Endodermal cell (in vitro differentiated cells): Measurements from ENCODE around the gene XYLT1. TPM values are rescaled to one million over a fixed set of nuclear protein-coding genes. Genes with fewer than 3 reads are reported as not detected.
"Not testable (repeated sequence)": the region's sequence is repeated elsewhere in the genome, so short reads cannot be mapped to it uniquely, and the experiment has no call there.

Source experiments
- DNase-seq: peaks from one replicate; pipeline ENCODE4 v3.0.0-alpha.2; 2017
- H3K27ac ChIP-seq: 2 replicates; pipeline ENCODE4 v1.5.1; 2013; ENCODE audit warnings: mild to moderate bottlenecking, low read depth, low read length, moderate library complexity
- H3K27me3 ChIP-seq: 2 replicates; pipeline ENCODE4 v1.6.1; 2013; ENCODE audit warnings: mild to moderate bottlenecking, low read length, moderate library complexity; ENCODE audit not compliant: insufficient read depth, control insufficient read depth, poor library complexity, severe bottlenecking
- H3K36me3 ChIP-seq: 2 replicates; pipeline ENCODE4 v1.7.0; 2013; ENCODE audit warnings: mild to moderate bottlenecking, low read length, moderate library complexity; ENCODE audit not compliant: control insufficient read depth, insufficient read depth
- H3K4me1 ChIP-seq: one replicate; pipeline ENCODE4 v1.7.0; 2013; ENCODE audit warnings: low read length; ENCODE audit not compliant: control insufficient read depth, insufficient read depth
- H3K4me3 ChIP-seq: 2 replicates; pipeline ENCODE4 v1.5.1; 2013; ENCODE audit warnings: mild to moderate bottlenecking, low read length, moderate library complexity
- H3K9ac ChIP-seq: 2 replicates; pipeline ENCODE4 v1.6.1; 2013; ENCODE audit warnings: mild to moderate bottlenecking, low read length, moderate library complexity; ENCODE audit not compliant: poor library complexity, severe bottlenecking; ENCODE audit errors: extremely low read depth
- H3K9me3 ChIP-seq: 2 replicates; pipeline ENCODE4 v1.6.1; 2013; ENCODE audit warnings: mild to moderate bottlenecking, low read length, moderate library complexity; ENCODE audit not compliant: control insufficient read depth
- H3K27ac Mint-ChIP-seq: 2 replicates; pipeline ENCODE4 v1.8.0; 2020; ENCODE audit warnings: mixed read lengths
- H3K27me3 Mint-ChIP-seq: 2 replicates; pipeline ENCODE4 v1.8.0; 2021; ENCODE audit warnings: mild to moderate bottlenecking, mixed read lengths; ENCODE audit not compliant: insufficient read depth
- H3K36me3 Mint-ChIP-seq: 2 replicates; pipeline ENCODE4 v1.8.0; 2020; ENCODE audit warnings: low read depth, mixed read lengths
- H3K4me1 Mint-ChIP-seq: 2 replicates; pipeline ENCODE4 v1.8.0; 2020; ENCODE audit warnings: mixed read lengths
- H3K4me3 Mint-ChIP-seq: 2 replicates; pipeline ENCODE4 v1.8.0; 2020; ENCODE audit warnings: mild to moderate bottlenecking, moderate library complexity, mixed read lengths
- H3K9me3 Mint-ChIP-seq: 2 replicates; pipeline ENCODE4 v1.8.0; 2020; ENCODE audit warnings: mild to moderate bottlenecking, mixed read lengths
- WGBS, 2 experiments: methylation state at CpG; one replicate each; pipeline versions ENCODE4 v1.1.5 to v1.1.7; 2013; ENCODE audit warnings: missing lambda C conversion rate in 2 of 2, mixed read lengths in 1 of 2; ENCODE audit not compliant: insufficient coverage in 1 of 2, insufficient read length in 1 of 2; 5-methylcytosine and 5-hydroxymethylcytosine counted together
- total RNA-seq, 2 donors: library from RNA; stranded (reverse); fragmentation: NEBNext Ultra II Directional in 1 of 2; extraction: Animal tissue kit (Norgen Biotek cat#: 25700) in 1 of 2; gene quantifications; 2 replicates in 1 of 2; 3 replicates in 1 of 2; pipeline ENCODE4 v1.2.1, GENCODE V29; 2021
- TF ChIP-seq, protein P1 (sequence below): fragments of 200-600 bp; sonication (generic); conservative IDR thresholded peaks from 2 replicates; pipeline ENCODE4 v1.5.0; 2021; ENCODE audit warnings: antibody characterized with exemption, mild to moderate bottlenecking

The XYLT1 gene
- total RNA-seq, 2 donors from 2014 or later = 26.8 to 28.5 TPM

DNA sequence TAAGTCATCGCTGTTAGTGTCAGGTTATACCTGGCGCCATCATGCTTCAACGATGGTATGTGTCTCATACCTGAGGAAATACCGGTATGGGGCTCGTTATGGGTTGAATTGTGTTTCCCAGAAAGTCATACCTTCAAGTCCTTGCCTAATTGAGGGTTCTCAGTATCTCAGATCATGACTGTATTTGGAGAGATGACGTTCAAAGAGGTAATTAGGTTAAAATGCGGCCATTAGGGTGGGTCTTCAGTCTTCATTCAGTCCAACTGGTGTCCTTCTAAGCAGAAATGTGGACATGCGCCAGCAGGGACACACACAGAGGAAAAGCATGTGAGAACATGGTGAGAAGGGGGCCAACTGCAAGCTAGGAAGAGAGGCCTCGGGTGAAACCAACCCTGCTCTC is 37.5 kb upstream of the XYLT1 start:
- Histone ChIP-seq H3K27ac (no peak overlapping the region), H3K4me1 (no peaks in the 10 kb centered on the region), H3K27me3 (no peaks in the 10 kb centered on the region), H3K4me3 (no peak overlapping the region), H3K9me3 (peaks cover 28% of the 10 kb centered on the region), H3K36me3 (no peaks in the 10 kb centered on the region), H3K9ac (no peak overlapping the region)
- TF ChIP-seq, protein P1, sequence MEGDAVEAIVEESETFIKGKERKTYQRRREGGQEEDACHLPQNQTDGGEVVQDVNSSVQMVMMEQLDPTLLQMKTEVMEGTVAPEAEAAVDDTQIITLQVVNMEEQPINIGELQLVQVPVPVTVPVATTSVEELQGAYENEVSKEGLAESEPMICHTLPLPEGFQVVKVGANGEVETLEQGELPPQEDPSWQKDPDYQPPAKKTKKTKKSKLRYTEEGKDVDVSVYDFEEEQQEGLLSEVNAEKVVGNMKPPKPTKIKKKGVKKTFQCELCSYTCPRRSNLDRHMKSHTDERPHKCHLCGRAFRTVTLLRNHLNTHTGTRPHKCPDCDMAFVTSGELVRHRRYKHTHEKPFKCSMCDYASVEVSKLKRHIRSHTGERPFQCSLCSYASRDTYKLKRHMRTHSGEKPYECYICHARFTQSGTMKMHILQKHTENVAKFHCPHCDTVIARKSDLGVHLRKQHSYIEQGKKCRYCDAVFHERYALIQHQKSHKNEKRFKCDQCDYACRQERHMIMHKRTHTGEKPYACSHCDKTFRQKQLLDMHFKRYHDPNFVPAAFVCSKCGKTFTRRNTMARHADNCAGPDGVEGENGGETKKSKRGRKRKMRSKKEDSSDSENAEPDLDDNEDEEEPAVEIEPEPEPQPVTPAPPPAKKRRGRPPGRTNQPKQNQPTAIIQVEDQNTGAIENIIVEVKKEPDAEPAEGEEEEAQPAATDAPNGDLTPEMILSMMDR = no peak
- Mint-ChIP-seq H3K27me3 (peaks cover 3% of the 10 kb centered on the region), H3K4me1 (no peaks in the 10 kb centered on the region), H3K4me3 (no peak overlapping the region), H3K9me3 (peaks cover 46% of the 10 kb centered on the region), H3K36me3 (peaks cover 3% of the 10 kb centered on the region), H3K27ac (no peak overlapping the region)
- DNase-seq = no peak
- WGBS, 2 experiments = 96% methylated on average over 8 to 9 of the region's 9 CpGs

- H3K27ac Mint-ChIP-seq, H3K4me3 ChIP-seq, H3K4me1 Mint-ChIP-seq, H3K36me3 ChIP-seq, H3K27me3 ChIP-seq, H3K4me3 Mint-ChIP-seq, H3K4me1 ChIP-seq, H3K27ac ChIP-seq, DNase-seq, H3K27me3 Mint-ChIP-seq, H3K9ac ChIP-seq, H3K36me3 Mint-ChIP-seq: not testable (repeated sequence)
- 77 to 80% methylated on average over 5 to 8 of the region's 8 CpGs for WGBS, 2 experiments
- H3K9me3 ChIP-seq = peaks cover 28% of the 10 kb centered on the region
- H3K9me3 Mint-ChIP-seq = peaks cover 48% of the 10 kb centered on the region
These were observed 36.8 kb upstream of the XYLT1 start for GRCh38 chr16:17507516-17507915.

GRCh38 chr16:17505828-17506227 is 35.1 kb upstream of the XYLT1 start:
- 95% methylated on average over 15 of the region's 26 CpGs; no CpG with 5 or more reads in 1 of the 2 experiments for WGBS, 2 experiments
- not testable (repeated sequence) for H3K4me3 Mint-ChIP-seq, H3K4me3 ChIP-seq, H3K27me3 ChIP-seq, H3K27me3 Mint-ChIP-seq, H3K9ac ChIP-seq, DNase-seq, H3K4me1 ChIP-seq, H3K27ac Mint-ChIP-seq, H3K27ac ChIP-seq, H3K36me3 ChIP-seq, H3K36me3 Mint-ChIP-seq, H3K4me1 Mint-ChIP-seq
- peaks cover 28% of the 10 kb centered on the region for H3K9me3 ChIP-seq
- peaks cover 48% of the 10 kb centered on the region for H3K9me3 Mint-ChIP-seq

DNA sequence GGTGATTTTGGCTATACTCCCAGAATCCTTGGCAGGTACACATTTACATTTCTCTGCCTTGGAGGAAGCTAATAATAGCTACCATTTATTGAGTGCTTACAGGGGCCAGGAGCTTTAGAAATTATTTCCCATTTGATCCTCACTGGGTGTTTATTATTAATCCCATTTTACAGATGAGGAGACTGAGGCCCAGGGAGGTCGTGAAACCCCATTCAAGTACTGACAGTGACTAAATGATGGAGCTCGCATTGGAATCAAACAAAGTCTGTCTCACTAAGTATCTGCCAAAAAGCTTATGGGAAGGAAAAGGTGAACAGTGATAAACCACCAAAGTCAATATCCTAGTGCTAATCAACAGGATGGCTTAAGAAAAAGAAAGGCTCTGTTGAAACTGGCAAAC is 33.3 kb upstream of the XYLT1 start:
- DNase-seq = no peak
- Histone ChIP-seq H3K4me1 (no peaks in the 10 kb centered on the region), H3K4me3 (no peak overlapping the region), H3K27me3 (no peaks in the 10 kb centered on the region), H3K9ac (no peak overlapping the region), H3K36me3 (no peaks in the 10 kb centered on the region), H3K9me3 (peaks cover 18% of the 10 kb centered on the region), H3K27ac (no peak overlapping the region)
- 84 to 87% methylated on average over 2 of the region's 2 CpGs for WGBS, 2 experiments
- TF ChIP-seq, protein P1 = no peak
- Mint-ChIP-seq H3K4me1 (no peaks in the 10 kb centered on the region), H3K27ac (no peak overlapping the region), H3K9me3 (peaks cover 41% of the 10 kb centered on the region), H3K27me3 (peaks cover 5% of the 10 kb centered on the region), H3K4me3 (no peak overlapping the region), H3K36me3 (peaks cover 3% of the 10 kb centered on the region)
